GM19240 (cell line): ENCODE measurements around the gene RAB2B.
"Not testable (repeated sequence)": the region's sequence is repeated elsewhere in the genome, so short reads cannot be mapped to it uniquely, and the experiment has no call there.

Source experiments
- DNase-seq: peaks from one replicate; pipeline ENCODE4 v3.0.0; 2011; ENCODE audit warnings: low spot score; ENCODE audit not compliant: insufficient read length

RAB2B gene

GRCh38 chr14:21494902-21495762 is 18.4 kb upstream of the RAB2B start:
- no peak for DNase-seq

- DNase-seq: no peak
Observed at GRCh38 chr14:21486640-21487087, 9.9 kb upstream of the RAB2B start.

GRCh38 chr14:21476523-21476924 is 235 bp downstream of the RAB2B start:
- peak; percentile 21 for DNase-seq

GRCh38 chr14:21475767-21476522 is 814 bp downstream of the RAB2B start:
- DNase-seq: no peak

- DNase-seq: no peak
Observed at GRCh38 chr14:21467616-21468015, 9.1 kb downstream of the RAB2B start.

- peak; percentile 96 for DNase-seq
Observed at GRCh38 chr14:21455912-21456667, 20.7 kb downstream of the RAB2B start, which contains the start of gene CHD8. TSS of gene CHD8 (minus strand) at chr14:21456123. CDS start at chr14:21431643, 24,480 bp downstream.

GRCh38 chr14:21455592-21455911 is 21.2 kb downstream of the RAB2B start:
- DNase-seq: peak; percentile 19

- DNase-seq: no peak
Observed at GRCh38 chr14:21454843-21455544, 21.8 kb downstream of the RAB2B start.

- DNase-seq: no peak
Observed at GRCh38 chr14:21449899-21450216, 26.9 kb downstream of the RAB2B start.

GRCh38 chr14:21442657-21443056 is 34.1 kb downstream of the RAB2B start:
- not testable (repeated sequence) for DNase-seq

GRCh38 chr14:21440859-21441258 is 35.9 kb downstream of the RAB2B start:
- DNase-seq: no peak

- peak; percentile 90 for DNase-seq
Observed at GRCh38 chr14:21437063-21437901, 39.5 kb downstream of the RAB2B start.

- DNase-seq: peak; percentile 6
Observed at GRCh38 chr14:21436567-21437062, 40.1 kb downstream of the RAB2B start.

GRCh38 chr14:21431126-21431525 is 45.6 kb downstream of the RAB2B start:
- no peak for DNase-seq

GRCh38 chr14:21428930-21429329 is 47.8 kb downstream of the RAB2B start:
- no peak for DNase-seq

- no peak for DNase-seq
Observed at GRCh38 chr14:21426692-21427091, 50.1 kb downstream of the RAB2B start.

GRCh38 chr14:21419528-21419927 is 57.2 kb downstream of the RAB2B start:
- no peak for DNase-seq

GRCh38 chr14:21415329-21415728 is 61.4 kb downstream of the RAB2B start:
- no peak for DNase-seq

- peak; percentile 11 for DNase-seq
Observed at GRCh38 chr14:21414137-21414631, 62.6 kb downstream of the RAB2B start.
